GM10266 (cell line): ENCODE measurements around the gene BCAM.

Experiments
- DNase-seq: peaks from one replicate; pipeline ENCODE4 v3.0.0; 2012; ENCODE audit errors: extremely low spot score
- CTCF ChIP-seq: IDR thresholded peaks from 2 replicates; pipeline ENCODE4 v1.5.1; 2012; ENCODE audit warnings: mild to moderate bottlenecking, low read depth; ENCODE audit not compliant: control insufficient read depth, insufficient read depth; ENCODE audit errors: missing control alignments

BCAM gene

GRCh38 chr19:44839276-44839675 is 30.4 kb downstream of the BCAM start:
- no peak for DNase-seq
- no peak for TF ChIP-seq CTCF

GRCh38 chr19:44840811-44841210 is 31.9 kb downstream of the BCAM start:
- TF ChIP-seq CTCF = no peak
- no peak for DNase-seq

GRCh38 chr19:44841231-44841630 is 32.3 kb downstream of the BCAM start:
- TF ChIP-seq CTCF = no peak
- no peak for DNase-seq

GRCh38 chr19:44845286-44845611 is 36.3 kb downstream of the BCAM start:
- TF ChIP-seq CTCF = no peak
- no peak for DNase-seq

GRCh38 chr19:44845612-44846454 is 36.9 kb downstream of the BCAM start, which contains the start of gene NECTIN2:
NECTIN2 (plus strand) TSS chr19:44846297; CDS start chr19:44846526, 229 bp downstream.
- DNase-seq = peak; percentile 100
- peak; percentile 59 for TF ChIP-seq CTCF

- DNase-seq = no peak
- TF ChIP-seq CTCF = no peak
Measured at GRCh38 chr19:44846455-44847143, 37.7 kb downstream of the BCAM start.
